Neural cell (in vitro differentiated cells): ENCODE measurements around the gene PRTFDC1. TPM values are rescaled to one million over a fixed set of nuclear protein-coding genes. Genes with fewer than 3 reads are reported as not detected.

Experiments used
- H2AFZ ChIP-seq: fragments of 200-600, 300-800 bp; sonication (generic), shearing (Covaris generic); 2 replicates; pipeline ENCODE4 v1.6.0; 2014; ENCODE audit warnings: low read depth, mild to moderate bottlenecking, antibody characterized with exemption, low read length, moderate library complexity
- H3F3A ChIP-seq: fragments of 200-600 bp; shearing (Covaris generic); 2 replicates; pipeline ENCODE4 v1.6.1; 2016; ENCODE audit warnings: mild to moderate bottlenecking, moderate library complexity, mixed read lengths, antibody characterized with exemption, low read length; ENCODE audit not compliant: insufficient read depth, poor library complexity, severe bottlenecking
- H3K27ac ChIP-seq: fragments of 200-600, 300-800 bp; sonication (generic), shearing (Covaris generic); 2 replicates; pipeline ENCODE4 v1.5.1; 2014; ENCODE audit warnings: mild to moderate bottlenecking, low read length, moderate library complexity
- H3K27me3 ChIP-seq: fragments of 300-800, 200-600 bp; sonication (generic), shearing (Covaris generic); 2 replicates; pipeline ENCODE4 v1.6.0; 2014; ENCODE audit warnings: mild to moderate bottlenecking, low read depth, low read length, moderate library complexity; ENCODE audit not compliant: insufficient read depth
- H3K36me3 ChIP-seq: fragments of 300-800, 200-600 bp; sonication (generic), shearing (Covaris generic); 2 replicates; pipeline ENCODE4 v1.5.1; 2014; ENCODE audit warnings: mild to moderate bottlenecking, antibody characterized with exemption, low read length, moderate library complexity; ENCODE audit not compliant: insufficient read depth
- H3K4me2 ChIP-seq: fragments of 300-800, 200-600 bp; sonication (generic), shearing (Covaris generic); 2 replicates; pipeline ENCODE4 v1.6.0; 2014; ENCODE audit warnings: mild to moderate bottlenecking, low read length
- H3K4me3 ChIP-seq: fragments of 300-800, 200-600 bp; sonication (generic), shearing (Covaris generic); 2 replicates; pipeline ENCODE4 v1.5.1; 2014; ENCODE audit warnings: mild to moderate bottlenecking, low read length, moderate library complexity
- H3K79me2 ChIP-seq: fragments of 200-600 bp; shearing (Covaris generic); replicated peaks from 2 replicates; pipeline ENCODE4 v1.6.0; 2014; ENCODE audit warnings: mild to moderate bottlenecking, low read length, moderate library complexity; ENCODE audit not compliant: insufficient read depth
- H3K9ac ChIP-seq: fragments of 300-800, 200-600 bp; sonication (generic), shearing (Covaris generic); 2 replicates; pipeline ENCODE4 v1.6.1; 2016; ENCODE audit warnings: mild to moderate bottlenecking, low read length, mixed read lengths
- H3K9me2 ChIP-seq: fragments of 200-600 bp; shearing (Covaris generic); 2 replicates; pipeline ENCODE4 v1.6.1; 2016; ENCODE audit warnings: mild to moderate bottlenecking, low read length, mixed read lengths; ENCODE audit not compliant: insufficient read depth
- H3K9me3 ChIP-seq: fragments of 200-600, 300-800 bp; sonication (generic), shearing (Covaris generic); 2 replicates; pipeline ENCODE4 v1.6.1; 2016; ENCODE audit warnings: mild to moderate bottlenecking, mixed run types, low read length, moderate library complexity, mixed read lengths
- H4K20me1 ChIP-seq: fragments of 200-600 bp; shearing (Covaris generic); 2 replicates; pipeline ENCODE4 v1.6.1; 2016; ENCODE audit warnings: mild to moderate bottlenecking, mixed run types; ENCODE audit not compliant: insufficient read depth
- EP300 ChIP-seq: fragments of 450-650 bp; conservative IDR thresholded peaks from 2 replicates; pipeline ENCODE4 v1.6.1; 2014; ENCODE audit warnings: antibody characterized with exemption, mild to moderate bottlenecking, moderate library complexity; ENCODE audit not compliant: poor library complexity, severe bottlenecking
- EZH2 ChIP-seq: fragments of 200-600, 300-800 bp; shearing (Covaris generic), sonication (generic); IDR thresholded peaks from 2 replicates; pipeline ENCODE4 v1.6.1; 2014; ENCODE audit warnings: antibody characterized with exemption, low read length, borderline replicate concordance, mild to moderate bottlenecking; ENCODE audit not compliant: insufficient read depth, poor library complexity, severe bottlenecking
- MXI1 ChIP-seq: fragments of 450-650 bp; conservative IDR thresholded peaks from 2 replicates; pipeline ENCODE4 v1.6.1; 2014; ENCODE audit warnings: antibody characterized with exemption, mild to moderate bottlenecking; ENCODE audit not compliant: poor library complexity, severe bottlenecking
- POLR2AphosphoS5 ChIP-seq: IDR thresholded peaks from 2 replicates; pipeline ENCODE4 v1.6.1; 2012
- RAD21 ChIP-seq: fragments of 450-650 bp; conservative IDR thresholded peaks from 2 replicates; pipeline ENCODE4 v1.6.1; 2014; ENCODE audit warnings: antibody characterized with exemption, mild to moderate bottlenecking, moderate library complexity
- SMC3 ChIP-seq: fragments of 450-650 bp; conservative IDR thresholded peaks from 2 replicates; pipeline ENCODE4 v1.6.1; 2014; ENCODE audit warnings: antibody characterized with exemption, mild to moderate bottlenecking, moderate library complexity; ENCODE audit not compliant: poor library complexity
- TAF1 ChIP-seq: IDR thresholded peaks from 2 replicates; pipeline ENCODE4 v1.6.1; 2012; ENCODE audit warnings: low read depth
- polyA plus RNA-seq: library from polyadenylated mRNA; depleted of rRNA; stranded (reverse); fragments of >200 nt; gene quantifications from 2 replicates; pipeline ENCODE4 v1.2.3, GENCODE V29; 2014
- TF ChIP-seq, protein P1 (sequence below): IDR thresholded peaks from 2 replicates; pipeline ENCODE4 v1.6.1; 2012; ENCODE audit warnings: borderline replicate concordance
- TF ChIP-seq, protein P2 (sequence below): fragments of 450-650 bp; IDR thresholded peaks from 2 replicates; pipeline ENCODE4 v1.5.1; 2014; ENCODE audit warnings: antibody characterized with exemption, mild to moderate bottlenecking, moderate library complexity; ENCODE audit not compliant: poor library complexity, severe bottlenecking

Gene PRTFDC1
- polyA plus RNA-seq, 1 donor from 2014 or later, result 3.4 TPM

GRCh38 chr10:24962995-24963394 lies 10.6 kb upstream of the PRTFDC1 start:
- H3K9me2 ChIP-seq, result no peaks in the 10 kb centered on the region
- no peaks in the 10 kb centered on the region for H3K79me2 ChIP-seq
- H3K9me3 ChIP-seq, result no peaks in the 10 kb centered on the region
- no peak overlapping the region for H3K4me2 ChIP-seq
- no peak overlapping the region for H3K27ac ChIP-seq
- H3K4me3 ChIP-seq, result no peak overlapping the region
- no peaks in the 10 kb centered on the region for H3K27me3 ChIP-seq
- no peak overlapping the region for H3K9ac ChIP-seq
- TF ChIP-seq TAF1, result no peak
- no peak for TF ChIP-seq MXI1
- TF ChIP-seq SMC3, result no peak
- no peak for TF ChIP-seq POLR2AphosphoS5
- TF ChIP-seq RAD21, result no peak
- no peaks in the 10 kb centered on the region for H3F3A ChIP-seq
- H3K36me3 ChIP-seq, result no peaks in the 10 kb centered on the region
- H4K20me1 ChIP-seq, result no peaks in the 10 kb centered on the region
- H2AFZ ChIP-seq, result no peak overlapping the region

- Histone ChIP-seq H2AFZ (no peak overlapping the region), H3K36me3 (no peaks in the 10 kb centered on the region)
- TF ChIP-seq SMC3 (no peak), POLR2AphosphoS5 (no peak), MXI1 (no peak), EP300 (no peak), TAF1 (no peak), RAD21 (no peak), EZH2 (no peak)
- TF ChIP-seq, protein P1, sequence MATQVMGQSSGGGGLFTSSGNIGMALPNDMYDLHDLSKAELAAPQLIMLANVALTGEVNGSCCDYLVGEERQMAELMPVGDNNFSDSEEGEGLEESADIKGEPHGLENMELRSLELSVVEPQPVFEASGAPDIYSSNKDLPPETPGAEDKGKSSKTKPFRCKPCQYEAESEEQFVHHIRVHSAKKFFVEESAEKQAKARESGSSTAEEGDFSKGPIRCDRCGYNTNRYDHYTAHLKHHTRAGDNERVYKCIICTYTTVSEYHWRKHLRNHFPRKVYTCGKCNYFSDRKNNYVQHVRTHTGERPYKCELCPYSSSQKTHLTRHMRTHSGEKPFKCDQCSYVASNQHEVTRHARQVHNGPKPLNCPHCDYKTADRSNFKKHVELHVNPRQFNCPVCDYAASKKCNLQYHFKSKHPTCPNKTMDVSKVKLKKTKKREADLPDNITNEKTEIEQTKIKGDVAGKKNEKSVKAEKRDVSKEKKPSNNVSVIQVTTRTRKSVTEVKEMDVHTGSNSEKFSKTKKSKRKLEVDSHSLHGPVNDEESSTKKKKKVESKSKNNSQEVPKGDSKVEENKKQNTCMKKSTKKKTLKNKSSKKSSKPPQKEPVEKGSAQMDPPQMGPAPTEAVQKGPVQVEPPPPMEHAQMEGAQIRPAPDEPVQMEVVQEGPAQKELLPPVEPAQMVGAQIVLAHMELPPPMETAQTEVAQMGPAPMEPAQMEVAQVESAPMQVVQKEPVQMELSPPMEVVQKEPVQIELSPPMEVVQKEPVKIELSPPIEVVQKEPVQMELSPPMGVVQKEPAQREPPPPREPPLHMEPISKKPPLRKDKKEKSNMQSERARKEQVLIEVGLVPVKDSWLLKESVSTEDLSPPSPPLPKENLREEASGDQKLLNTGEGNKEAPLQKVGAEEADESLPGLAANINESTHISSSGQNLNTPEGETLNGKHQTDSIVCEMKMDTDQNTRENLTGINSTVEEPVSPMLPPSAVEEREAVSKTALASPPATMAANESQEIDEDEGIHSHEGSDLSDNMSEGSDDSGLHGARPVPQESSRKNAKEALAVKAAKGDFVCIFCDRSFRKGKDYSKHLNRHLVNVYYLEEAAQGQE, result no peak
- TF ChIP-seq, protein P2, sequence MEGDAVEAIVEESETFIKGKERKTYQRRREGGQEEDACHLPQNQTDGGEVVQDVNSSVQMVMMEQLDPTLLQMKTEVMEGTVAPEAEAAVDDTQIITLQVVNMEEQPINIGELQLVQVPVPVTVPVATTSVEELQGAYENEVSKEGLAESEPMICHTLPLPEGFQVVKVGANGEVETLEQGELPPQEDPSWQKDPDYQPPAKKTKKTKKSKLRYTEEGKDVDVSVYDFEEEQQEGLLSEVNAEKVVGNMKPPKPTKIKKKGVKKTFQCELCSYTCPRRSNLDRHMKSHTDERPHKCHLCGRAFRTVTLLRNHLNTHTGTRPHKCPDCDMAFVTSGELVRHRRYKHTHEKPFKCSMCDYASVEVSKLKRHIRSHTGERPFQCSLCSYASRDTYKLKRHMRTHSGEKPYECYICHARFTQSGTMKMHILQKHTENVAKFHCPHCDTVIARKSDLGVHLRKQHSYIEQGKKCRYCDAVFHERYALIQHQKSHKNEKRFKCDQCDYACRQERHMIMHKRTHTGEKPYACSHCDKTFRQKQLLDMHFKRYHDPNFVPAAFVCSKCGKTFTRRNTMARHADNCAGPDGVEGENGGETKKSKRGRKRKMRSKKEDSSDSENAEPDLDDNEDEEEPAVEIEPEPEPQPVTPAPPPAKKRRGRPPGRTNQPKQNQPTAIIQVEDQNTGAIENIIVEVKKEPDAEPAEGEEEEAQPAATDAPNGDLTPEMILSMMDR, result no peak
Observed at GRCh38 chr10:24961582-24961981, 9.2 kb upstream of the PRTFDC1 start.

More at GRCh38 chr10:24961582-24961981, 9.2 kb upstream of the PRTFDC1 start:
- Histone ChIP-seq H4K20me1 (no peaks in the 10 kb centered on the region), H3K9ac (no peak overlapping the region), H3K79me2 (no peaks in the 10 kb centered on the region), H3F3A (no peaks in the 10 kb centered on the region), H3K9me3 (no peaks in the 10 kb centered on the region), H3K4me3 (no peak overlapping the region), H3K9me2 (no peaks in the 10 kb centered on the region), H3K27ac (no peak overlapping the region), H3K4me2 (no peak overlapping the region), H3K27me3 (no peaks in the 10 kb centered on the region)
